Mucosa of descending colon (tissue), 3 donors: ENCODE results near the gene NCAPH2. TPM values are rescaled to one million over a fixed set of nuclear protein-coding genes. Genes with fewer than 3 reads are reported as not detected.
"Not testable (repeated sequence)": the region's sequence is repeated elsewhere in the genome, so short reads cannot be mapped to it uniquely, and the experiment has no call there.

ENCODE experiments used
- ATAC-seq: fragments of 200-7000 bp; cut with Tn5 transposase; one replicate; pipeline ENCODE4 v1.9.1; 2020; ENCODE audit warnings: mild to moderate bottlenecking, moderate library complexity
- DNase-seq, 3 donors: peaks; one replicate each; pipeline ENCODE4 v3.0.0-alpha.2; 2020
- H3K36me3 ChIP-seq: fragments of 200-600 bp; one replicate; pipeline ENCODE4 v1.8.0; 2021; ENCODE audit warnings: low read depth, mild to moderate bottlenecking
- H3K4me1 ChIP-seq: fragments of 200-600 bp; one replicate; pipeline ENCODE4 v1.8.0; 2021; ENCODE audit warnings: low read depth, mild to moderate bottlenecking
- H3K4me3 ChIP-seq: fragments of 200-600 bp; one replicate; pipeline ENCODE4 v1.8.0; 2021; ENCODE audit warnings: mild to moderate bottlenecking
- H3K9me3 ChIP-seq: fragments of 200-600 bp; one replicate; pipeline ENCODE4 v1.8.0; 2021; ENCODE audit warnings: mild to moderate bottlenecking
- CTCF ChIP-seq: fragments of 200-600 bp; IDR thresholded peaks from one replicate; pipeline ENCODE4 v1.8.0; 2022; ENCODE audit warnings: antibody characterized with exemption, mild to moderate bottlenecking
- intact Hi-C, 2 donors: fragments of 100-400 bp; cut with DNase I in 1 of 2; cut with micrococcal nuclease in 1 of 2; formaldehyde crosslinking; loops; one replicate each; pipeline versions ENCODE4 v1.11.0 to v1.11.1; 2022; cut with DNase I, micrococcal nuclease
- total RNA-seq, 3 donors: library from RNA; stranded (reverse); fragmentation: NEBNext Ultra II Directional in 2 of 3; extraction: Animal tissue kit (Norgen Biotek cat#: 25700) in 2 of 3; gene quantifications; one replicate each; pipeline versions ENCODE4 v1.2.1 to v1.2.4, GENCODE V29; 2021 to 2023
- donor health status: DM: no; HTN: no; CAD: no; lungs with moderate emphysema.
- donor health status: DM: no; HTN: no; CAD: no.
- donor health status: DM: no; HTN: yes; CAD: no.

Gene NCAPH2
- total RNA-seq, 3 donors from 2014 or later: 32.1 to 41.2 (median 34.0) TPM

DNA sequence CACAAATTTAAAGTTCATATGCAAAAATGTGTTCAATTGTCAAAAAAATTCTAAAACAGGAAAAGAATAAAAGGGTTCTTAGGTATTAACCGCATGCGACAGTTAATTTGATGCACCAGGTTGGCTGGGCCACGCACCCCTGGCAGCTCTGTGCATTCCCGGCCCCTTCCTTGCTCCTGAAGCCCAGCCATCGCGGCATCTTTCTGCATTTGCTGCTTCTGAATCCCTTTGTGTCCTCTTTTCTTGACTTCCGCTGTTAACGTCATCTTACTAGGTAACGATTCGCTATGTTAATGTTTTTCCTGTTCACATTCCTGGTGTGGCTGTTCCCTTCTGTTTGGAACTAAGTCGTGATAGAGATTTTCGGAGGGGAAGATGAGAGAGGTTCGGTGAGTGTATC, 29.7 kb downstream of the NCAPH2 start:
- no peak for TF ChIP-seq CTCF
- DNase-seq (peak in 2 of 3 donors; percentile 21 to 35), ATAC-seq (no peak)
- intact Hi-C loops: no loop called here
- Histone ChIP-seq H3K4me3 (no peak overlapping the region), H3K9me3 (no peaks in the 10 kb centered on the region), H3K4me1 (peaks cover 21% of the 10 kb centered on the region), H3K36me3 (no peaks in the 10 kb centered on the region)

- Histone ChIP-seq H3K9me3 (no peaks in the 10 kb centered on the region), H3K36me3 (no peaks in the 10 kb centered on the region), H3K4me1 (peaks cover 19% of the 10 kb centered on the region), H3K4me3 (no peak overlapping the region)
- no peak for TF ChIP-seq CTCF
- DNase-seq: peak in 1 of 3 donors; percentile 25
- no peak for ATAC-seq
- intact Hi-C loops: no loop called here
Measured at GRCh38 chr22:50540381-50540780, 32.4 kb downstream of the NCAPH2 start.

GRCh38 chr22:50541667-50542026, 33.6 kb downstream of the NCAPH2 start:
- H3K4me1 ChIP-seq: peaks cover 19% of the 10 kb centered on the region
- H3K36me3 ChIP-seq, H3K4me3 ChIP-seq, intact Hi-C loops, H3K9me3 ChIP-seq: not testable (repeated sequence)
- peak; percentile 43 for ATAC-seq
- peak in 2 of 3 donors; percentile 31 to 68 for DNase-seq

- ATAC-seq: no peak
- DNase-seq: peak in 2 of 3 donors; percentile 50 to 59
- Histone ChIP-seq H3K4me1 (peaks cover 19% of the 10 kb centered on the region), H3K9me3 (no peaks in the 10 kb centered on the region), H3K36me3 (no peaks in the 10 kb centered on the region), H3K4me3 (no peak overlapping the region)
- intact Hi-C loops: no loop called here
- TF ChIP-seq CTCF: no peak
Measured at GRCh38 chr22:50542416-50542927, 34.4 kb downstream of the NCAPH2 start.

DNA sequence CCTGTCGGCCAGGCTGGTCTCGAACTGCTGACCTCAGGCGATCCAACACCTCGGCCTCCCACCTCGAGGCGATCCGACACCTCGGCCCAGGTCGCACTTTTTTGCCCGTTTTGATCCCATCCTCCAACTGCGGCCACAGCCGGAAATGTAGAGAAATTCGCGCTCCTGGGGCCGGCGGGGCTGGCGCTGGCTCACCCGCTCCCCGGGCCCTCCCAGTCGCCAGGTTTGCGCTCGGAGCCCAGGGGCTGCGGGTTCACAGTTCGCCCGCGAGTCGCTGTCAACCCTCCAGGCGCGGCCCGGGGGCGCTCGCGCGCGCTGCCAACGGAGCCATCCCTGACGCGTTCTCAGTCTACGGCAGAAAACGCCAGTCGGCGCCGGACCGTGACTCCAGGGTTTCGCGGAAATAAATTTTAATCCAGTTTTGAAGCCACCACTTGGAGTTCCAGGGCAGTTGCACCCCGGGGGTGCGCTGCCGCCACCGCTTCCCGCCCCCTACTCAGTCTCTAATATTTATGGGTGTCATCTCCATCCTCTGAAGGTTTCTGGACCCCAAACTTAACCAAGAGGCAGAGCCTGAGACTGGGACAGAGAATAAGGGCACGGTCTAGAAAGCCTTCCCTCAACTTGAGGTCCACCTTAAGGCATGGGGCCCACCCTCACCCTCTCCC, 36.2 kb downstream of the NCAPH2 start:
- H3K9me3 ChIP-seq: no peaks in the 10 kb centered on the region
- intact Hi-C loops: no loop called here
- H3K4me1 ChIP-seq: peaks cover 16% of the 10 kb centered on the region
- no peaks in the 10 kb centered on the region for H3K36me3 ChIP-seq
- H3K4me3 ChIP-seq: no peak overlapping the region
- DNase-seq (peak; percentile 91 to 94 (median 92)), ATAC-seq (peak; percentile 73)
- peak; percentile 54 for TF ChIP-seq CTCF

GRCh38 chr22:50544746-50545253, 36.8 kb downstream of the NCAPH2 start:
- ATAC-seq (peak; percentile 50), DNase-seq (peak; percentile 58 to 76 (median 68))
- no peak for TF ChIP-seq CTCF
- no peak overlapping the region for H3K4me3 ChIP-seq
- intact Hi-C loops: no loop called here
- H3K36me3 ChIP-seq: no peaks in the 10 kb centered on the region
- H3K9me3 ChIP-seq: no peaks in the 10 kb centered on the region
- H3K4me1 ChIP-seq: peaks cover 12% of the 10 kb centered on the region
